ENCODE results near the gene LRP4.

The LRP4 gene

DNA sequence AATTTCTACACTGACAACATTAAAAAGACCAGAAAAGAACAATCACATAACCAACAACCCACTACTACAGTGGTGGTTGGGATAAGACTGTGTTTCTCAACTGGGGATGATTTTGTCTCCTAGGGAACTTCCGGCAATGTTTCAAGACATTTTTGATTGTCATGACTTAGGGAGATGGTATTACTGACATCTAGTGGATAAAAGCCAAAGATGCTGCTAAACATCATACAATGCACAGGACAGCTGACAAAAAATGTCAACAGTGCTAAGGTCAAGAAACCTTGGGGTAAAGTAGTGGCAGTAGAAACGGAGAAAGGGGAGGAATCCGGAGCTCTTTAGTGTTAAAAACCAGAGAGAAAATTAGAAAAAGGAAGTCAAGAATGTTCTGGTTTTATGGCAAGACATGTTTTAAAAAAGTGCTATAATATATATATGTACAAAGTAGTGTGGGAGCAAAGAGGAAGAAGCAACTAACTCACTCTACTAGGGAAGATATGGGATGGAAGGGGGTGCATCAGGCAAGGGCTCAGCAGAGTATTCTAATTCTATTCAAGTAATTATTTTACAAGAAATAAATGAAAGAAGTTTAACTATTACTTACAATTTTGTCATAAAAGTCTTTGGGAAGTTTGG is 109.4 kb downstream of the LRP4 start:
- Mint-ChIP-seq H3K4me3 (no peak overlapping the region), H3K9me3 (no peaks in the 10 kb centered on the region), H3K4me1 (no peaks in the 10 kb centered on the region), H3K27ac (no peak overlapping the region), H3K36me3 (peaks cover 85% of the 10 kb centered on the region)
- no peak for ATAC-seq
- DNase-seq (ENCODE audit: low spot score in 2 of 2): no peak

All from stimulated activated effector memory CD8-positive, alpha-beta T cell treated with anti-CD3 and anti-CD28 coated beads, Interleukin-12 subunit alpha, Interleukin-12 subunit beta, amount 100 ng/mL, for 72 hours (primary cell).